Loucy (cell line): ENCODE results near the gene PCYT2.

Source experiments
- H2AFZ ChIP-seq: fragments of 200-600 bp; sonication (generic); 2 replicates; pipeline ENCODE4 v1.6.0; 2016; ENCODE audit warnings: antibody characterized with exemption, mild to moderate bottlenecking, low read length, moderate library complexity
- H3F3A ChIP-seq: fragments of 200-600 bp; 2 replicates; pipeline ENCODE4 v1.6.0; 2016; ENCODE audit warnings: antibody characterized with exemption, low read depth, mild to moderate bottlenecking
- H3K27me3 ChIP-seq: fragments of 200-600 bp; sonication (generic); 2 replicates; pipeline ENCODE4 v1.6.1; 2014; ENCODE audit warnings: low read length, mild to moderate bottlenecking; ENCODE audit not compliant: insufficient read depth, poor library complexity, severe bottlenecking
- H3K36me3 ChIP-seq: fragments of 200-600 bp; sonication (generic); 2 replicates; pipeline ENCODE4 v1.6.1; 2016; ENCODE audit warnings: low read length; ENCODE audit not compliant: insufficient read depth
- H3K4me1 ChIP-seq: fragments of 200-600 bp; sonication (generic); 2 replicates; pipeline ENCODE4 v1.5.1; 2014; ENCODE audit warnings: low read length, mild to moderate bottlenecking; ENCODE audit not compliant: insufficient read depth, poor library complexity, severe bottlenecking
- H3K4me2 ChIP-seq: fragments of 200-600 bp; sonication (generic); 2 replicates; pipeline ENCODE4 v1.6.0; 2014; ENCODE audit warnings: antibody characterized with exemption, low read length, low read depth, mild to moderate bottlenecking; ENCODE audit not compliant: poor library complexity, severe bottlenecking
- H3K4me3 ChIP-seq: fragments of 200-600 bp; sonication (generic); 2 replicates; pipeline ENCODE4 v1.5.1; 2014; ENCODE audit warnings: low read length, mild to moderate bottlenecking, mixed read lengths; ENCODE audit not compliant: poor library complexity, severe bottlenecking
- H3K79me2 ChIP-seq: fragments of 200-600 bp; sonication (generic); 2 replicates; pipeline ENCODE4 v1.6.1; 2014; ENCODE audit warnings: low read length; ENCODE audit not compliant: insufficient read depth
- H3K9ac ChIP-seq: fragments of 200-600 bp; sonication (generic); 2 replicates; pipeline ENCODE4 v1.6.0; 2014; ENCODE audit warnings: mild to moderate bottlenecking, low read depth, low read length, moderate library complexity; ENCODE audit not compliant: poor library complexity, severe bottlenecking
- H3K9me2 ChIP-seq: fragments of 200-600 bp; sonication (generic); replicated peaks from 2 replicates; pipeline ENCODE4 v1.6.1; 2016; ENCODE audit warnings: low read depth, low read length, mixed read lengths
- H3K9me3 ChIP-seq: fragments of 200-600 bp; sonication (generic); 2 replicates; pipeline ENCODE4 v1.6.1; 2014; ENCODE audit warnings: mild to moderate bottlenecking, antibody characterized with exemption, low read length, low read depth; ENCODE audit not compliant: insufficient read depth
- H4K20me1 ChIP-seq: fragments of 200-600 bp; sonication (generic); 2 replicates; pipeline ENCODE4 v1.6.0; 2014; ENCODE audit warnings: antibody characterized with exemption, low read length, mild to moderate bottlenecking; ENCODE audit not compliant: insufficient read depth, poor library complexity, severe bottlenecking
- EZH2phosphoT487 ChIP-seq: fragments of 200-600 bp; IDR thresholded peaks from 2 replicates; pipeline ENCODE4 v1.6.1; 2018; ENCODE audit warnings: antibody characterized with exemption, mild to moderate bottlenecking, moderate library complexity, borderline replicate concordance
- TF ChIP-seq, protein P1 (sequence below): fragments of 200-600 bp; sonication (generic); conservative IDR thresholded peaks from 2 replicates; pipeline ENCODE4 v1.5.1; 2014; ENCODE audit warnings: mild to moderate bottlenecking, antibody characterized with exemption, low read length

PCYT2 gene

DNA sequence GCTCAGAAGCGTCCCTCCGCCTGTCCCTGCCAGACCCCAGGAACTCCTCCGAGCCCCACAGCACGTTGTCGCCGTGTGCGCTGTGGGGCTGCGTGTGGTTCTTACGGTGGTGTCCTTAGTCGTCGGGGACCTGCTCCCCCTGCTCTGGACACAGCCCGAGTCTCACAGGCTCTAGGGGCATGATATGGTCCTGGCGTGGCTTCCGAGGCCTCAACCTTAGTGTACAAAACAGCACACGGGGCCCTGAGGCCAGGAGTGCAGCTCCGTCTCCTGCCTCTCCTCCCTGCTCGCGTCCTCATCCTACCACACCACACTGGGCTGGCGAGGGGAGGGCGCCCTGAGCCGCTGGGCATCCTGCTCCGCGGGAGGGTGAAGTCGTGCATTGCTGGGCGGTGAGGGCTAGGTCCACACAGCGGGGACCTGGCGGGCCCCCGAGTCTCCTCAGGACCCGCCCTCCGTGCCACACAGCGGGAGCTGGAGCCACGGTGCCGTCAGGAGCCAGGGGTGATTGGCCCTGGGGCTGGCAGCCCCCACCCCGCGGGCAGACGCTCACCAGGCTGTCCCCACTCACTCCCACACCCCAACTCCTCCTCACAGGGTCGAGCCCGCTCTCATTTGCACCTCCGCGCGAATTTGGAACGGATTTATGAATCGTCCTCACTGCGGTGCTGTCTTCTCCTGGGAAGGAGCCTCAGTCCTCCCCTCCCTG, 17.5 kb upstream of the PCYT2 start:
- H3K27me3 ChIP-seq: no peaks in the 10 kb centered on the region
- peaks cover 22% of the 10 kb centered on the region for H3K4me1 ChIP-seq
- peak overlapping the region; percentile 70 for H3K4me3 ChIP-seq
- H3K9me2 ChIP-seq: no peaks in the 10 kb centered on the region
- no peak overlapping the region for H2AFZ ChIP-seq
- no peaks in the 10 kb centered on the region for H3K36me3 ChIP-seq
- peaks cover 33% of the 10 kb centered on the region for H3K79me2 ChIP-seq
- no peaks in the 10 kb centered on the region for H3K9me3 ChIP-seq
- peaks cover 14% of the 10 kb centered on the region for H4K20me1 ChIP-seq
- H3K4me2 ChIP-seq: peak overlapping the region; percentile 62
- peak overlapping the region; percentile 10 for H3K9ac ChIP-seq
- TF ChIP-seq EZH2phosphoT487: no peak
- no peaks in the 10 kb centered on the region for H3F3A ChIP-seq

DNA sequence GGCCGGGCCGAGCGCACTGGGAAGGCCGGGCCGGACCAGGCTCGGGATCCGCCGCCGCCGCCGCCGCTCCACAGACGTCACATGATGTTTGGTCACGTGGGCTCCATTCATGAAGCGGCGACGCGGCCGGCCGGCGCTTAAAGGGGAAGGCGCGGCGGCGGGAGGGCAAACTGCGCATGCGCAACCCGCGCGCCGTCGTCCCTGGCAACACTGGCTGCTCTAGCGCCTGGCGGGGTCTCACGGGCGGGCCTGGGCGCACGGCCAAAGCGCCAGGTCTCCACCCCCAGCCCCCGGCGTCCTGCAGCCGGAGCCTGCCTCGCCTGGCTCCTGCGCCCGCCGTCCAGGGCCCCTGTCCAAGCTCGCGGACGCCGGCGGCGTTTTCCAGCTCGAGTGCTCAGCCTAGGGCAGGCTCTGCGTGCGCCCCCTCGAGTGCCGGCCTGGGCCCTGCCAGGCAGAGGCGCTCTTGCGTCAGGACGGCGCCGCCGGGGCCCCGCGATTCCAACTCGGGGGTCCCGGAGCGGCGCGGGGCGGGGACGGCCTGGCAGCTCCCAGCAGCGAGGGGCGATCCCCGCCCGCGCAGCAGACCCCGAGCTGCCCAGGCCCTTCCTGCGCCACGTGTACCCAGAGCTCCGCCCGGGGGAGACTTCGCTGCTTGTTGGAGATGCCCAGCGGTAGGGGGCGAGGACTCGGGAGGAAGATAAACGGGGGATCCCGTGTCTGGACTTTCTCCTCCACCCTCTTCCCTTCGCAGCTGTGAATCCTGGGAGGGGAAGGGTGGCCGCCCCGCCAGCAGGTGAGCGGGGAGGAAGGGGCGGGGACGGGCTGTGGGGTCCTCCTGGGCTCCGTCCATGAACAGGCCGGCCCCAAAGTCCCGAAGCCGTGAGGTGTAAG, 16.7 kb upstream of the PCYT2 start, which contains the start of gene MAFG:
Gene MAFG (minus strand): TSS at position 83 of the 891 bp plus-strand sequence. CDS start 4,550 bp downstream, outside the sequence.
- Histone ChIP-seq H3K9me3 (no peaks in the 10 kb centered on the region), H4K20me1 (peaks cover 14% of the 10 kb centered on the region), H3K9ac (peak within 1 kb of the TSS; percentile 82), H3K4me2 (peak within 1 kb of the TSS; percentile 90), H3K4me3 (peak within 1 kb of the TSS; percentile 93), H3K9me2 (no peaks in the 10 kb centered on the region), H3K36me3 (no peaks in the 10 kb centered on the region), H2AFZ (peak within 1 kb of the TSS; percentile 88), H3K4me1 (peaks cover 22% of the 10 kb centered on the region), H3K79me2 (peaks cover 39% of the 10 kb centered on the region), H3F3A (no peaks in the 10 kb centered on the region), H3K27me3 (no peaks in the 10 kb centered on the region)
- TF ChIP-seq EZH2phosphoT487: no peak
- TF ChIP-seq, protein P1, sequence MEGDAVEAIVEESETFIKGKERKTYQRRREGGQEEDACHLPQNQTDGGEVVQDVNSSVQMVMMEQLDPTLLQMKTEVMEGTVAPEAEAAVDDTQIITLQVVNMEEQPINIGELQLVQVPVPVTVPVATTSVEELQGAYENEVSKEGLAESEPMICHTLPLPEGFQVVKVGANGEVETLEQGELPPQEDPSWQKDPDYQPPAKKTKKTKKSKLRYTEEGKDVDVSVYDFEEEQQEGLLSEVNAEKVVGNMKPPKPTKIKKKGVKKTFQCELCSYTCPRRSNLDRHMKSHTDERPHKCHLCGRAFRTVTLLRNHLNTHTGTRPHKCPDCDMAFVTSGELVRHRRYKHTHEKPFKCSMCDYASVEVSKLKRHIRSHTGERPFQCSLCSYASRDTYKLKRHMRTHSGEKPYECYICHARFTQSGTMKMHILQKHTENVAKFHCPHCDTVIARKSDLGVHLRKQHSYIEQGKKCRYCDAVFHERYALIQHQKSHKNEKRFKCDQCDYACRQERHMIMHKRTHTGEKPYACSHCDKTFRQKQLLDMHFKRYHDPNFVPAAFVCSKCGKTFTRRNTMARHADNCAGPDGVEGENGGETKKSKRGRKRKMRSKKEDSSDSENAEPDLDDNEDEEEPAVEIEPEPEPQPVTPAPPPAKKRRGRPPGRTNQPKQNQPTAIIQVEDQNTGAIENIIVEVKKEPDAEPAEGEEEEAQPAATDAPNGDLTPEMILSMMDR: peak; percentile 58

GRCh38 chr17:81927152-81927652, 16.0 kb upstream of the PCYT2 start:
- peaks cover 14% of the 10 kb centered on the region for H4K20me1 ChIP-seq

More at GRCh38 chr17:81927152-81927652, 16.0 kb upstream of the PCYT2 start:
- no peaks in the 10 kb centered on the region for H3K9me2 ChIP-seq
- no peaks in the 10 kb centered on the region for H3K9me3 ChIP-seq
- H2AFZ ChIP-seq: peak overlapping the region; percentile 51; the same call in 1 of the 2 replicates
- H3K4me3 ChIP-seq: peak overlapping the region; percentile 93
- H3K27me3 ChIP-seq: no peaks in the 10 kb centered on the region
- no peaks in the 10 kb centered on the region for H3K36me3 ChIP-seq
- H3K4me2 ChIP-seq: peak overlapping the region; percentile 90
- no peaks in the 10 kb centered on the region for H3F3A ChIP-seq
- peaks cover 22% of the 10 kb centered on the region for H3K4me1 ChIP-seq
- H3K9ac ChIP-seq: peak overlapping the region; percentile 82
- no peak for TF ChIP-seq EZH2phosphoT487
- TF ChIP-seq, protein P1: no peak
- peaks cover 42% of the 10 kb centered on the region for H3K79me2 ChIP-seq
